Endothelial cell of umbilical vein (primary cell): ENCODE measurements around the gene C4orf50. TPM values are rescaled to one million over a fixed set of nuclear protein-coding genes. Genes with fewer than 3 reads are reported as not detected.

Experiments used
- BruUV-seq: library from RNA; stranded (reverse); fragments of 400-500 nt; replicated peaks from 2 replicates; lab custom pipeline; 2021; lab: Mats Ljungman, UMichigan
- CTCF ChIA-PET: fragments of 300-600, 350-600 bp; sonication (Branson Sonifier 250); formaldehyde crosslinking; loops from one replicate; lab custom pipeline; 2021; ENCODE audit warnings: antibody characterized with exemption, inconsistent platforms; lab: Charles Lee
- POLR2A ChIA-PET: fragments of 300-600, 350-600 bp; sonication (Branson Sonifier 250); formaldehyde crosslinking; loops from one replicate; lab custom pipeline; 2021; ENCODE audit warnings: antibody characterized with exemption, inconsistent platforms; lab: Charles Lee
- DNase-seq: peaks from one replicate; pipeline ENCODE4 v3.0.0-alpha.2; 2011; ENCODE audit warnings: low read depth, low spot score
- FAIRE-seq: peaks from 2 replicates; lab custom pipeline; 2011; peaks lifted over from hg19 to GRCh38; lab: Jason Lieb, UNC
- H2AFZ ChIP-seq: 2 replicates; pipeline ENCODE4 v1.6.0; 2012; ENCODE audit warnings: low read depth, low read length, control low read depth, inconsistent platforms
- H3K27ac ChIP-seq: 2 replicates; pipeline ENCODE4 v1.5.1; 2011; ENCODE audit warnings: low read depth, mild to moderate bottlenecking, control low read depth, low read length, moderate library complexity; ENCODE audit not compliant: insufficient read depth
- H3K27me3 ChIP-seq, 2 experiments: 2 replicates each; pipeline versions ENCODE4 v1.6.0 to v1.6.1; 2011; ENCODE audit warnings: low read length in 2 of 2, mixed read lengths in 1 of 2; ENCODE audit not compliant: control insufficient read depth in 2 of 2, insufficient read depth in 2 of 2
- H3K36me3 ChIP-seq, 2 experiments: 2 replicates in 1 of 2; 3 replicates in 1 of 2; pipeline ENCODE4 v1.5.1; 2011; ENCODE audit warnings: low read length in 2 of 2, mild to moderate bottlenecking in 1 of 2, moderate library complexity in 1 of 2; ENCODE audit not compliant: control insufficient read depth in 2 of 2, insufficient read depth in 2 of 2; ENCODE audit errors: extremely low read depth in 1 of 2
- H3K4me1 ChIP-seq: 3 replicates; pipeline ENCODE4 v1.5.1; 2011; ENCODE audit warnings: mild to moderate bottlenecking, low read length; ENCODE audit not compliant: control insufficient read depth, insufficient read depth; ENCODE audit errors: extremely low read depth
- H3K4me2 ChIP-seq: 2 replicates; pipeline ENCODE4 v1.6.1; 2011; ENCODE audit warnings: low read length, control low read depth, mixed read lengths; ENCODE audit not compliant: insufficient read depth
- H3K4me3 ChIP-seq, 3 experiments: fragments of 200-600 bp in 1 of 3; sonication (generic), shearing (Covaris generic) in 1 of 3; replicated peaks in 1 of 3; 2 replicates each; pipeline ENCODE4 v1.5.1; 2011 to 2016; ENCODE audit warnings: control low read depth in 3 of 3, low read length in 3 of 3, mild to moderate bottlenecking in 2 of 3, inconsistent platforms in 1 of 3, low read depth in 1 of 3, moderate library complexity in 1 of 3; ENCODE audit not compliant: insufficient read depth in 1 of 3
- H3K79me2 ChIP-seq: 2 replicates; pipeline ENCODE4 v1.6.0; 2012; ENCODE audit warnings: low read length, inconsistent platforms; ENCODE audit not compliant: control insufficient read depth, insufficient read depth
- H3K9ac ChIP-seq: replicated peaks from 2 replicates; pipeline ENCODE3; 2011; ENCODE audit warnings: low read length, control low read depth; ENCODE audit not compliant: insufficient read depth; ENCODE audit errors: extremely low read depth
- H3K9me1 ChIP-seq: replicated peaks from 3 replicates; pipeline ENCODE4 v1.6.0; 2011; ENCODE audit warnings: mild to moderate bottlenecking, low read length; ENCODE audit not compliant: control insufficient read depth, insufficient read depth; ENCODE audit errors: extremely low read depth
- H3K9me3 ChIP-seq: replicated peaks from 2 replicates; pipeline ENCODE4 v1.5.1; 2012; ENCODE audit warnings: low read length, inconsistent platforms; ENCODE audit not compliant: control insufficient read depth, insufficient read depth
- H4K20me1 ChIP-seq: replicated peaks from 2 replicates; pipeline ENCODE3; 2011; ENCODE audit warnings: mild to moderate bottlenecking, low read length; ENCODE audit not compliant: control insufficient read depth, insufficient read depth; ENCODE audit errors: extremely low read depth
- CTCF ChIP-seq, 2 donors: IDR thresholded peaks; 1 replicate in 1 of 2; 2 replicates in 1 of 2; pipeline ENCODE4 v1.5.1; 2011; ENCODE audit warnings: low read length in 2 of 2, mild to moderate bottlenecking in 2 of 2, moderate library complexity in 2 of 2, control low read depth in 1 of 2, inconsistent platforms in 1 of 2, low read depth in 1 of 2; ENCODE audit not compliant: insufficient read depth in 1 of 2; ENCODE audit errors: extremely low read depth in 1 of 2
- EZH2 ChIP-seq: IDR thresholded peaks from 2 replicates; pipeline ENCODE4 v1.6.1; 2012; ENCODE audit warnings: borderline replicate concordance, low read depth, mild to moderate bottlenecking, moderate library complexity, low read length, inconsistent platforms; ENCODE audit not compliant: severe bottlenecking
- FOS ChIP-seq: IDR thresholded peaks from 2 replicates; pipeline ENCODE4 v1.6.1; 2011; ENCODE audit warnings: mild to moderate bottlenecking, low read length, moderate library complexity, borderline replicate concordance; ENCODE audit not compliant: insufficient read depth
- GATA2 ChIP-seq: IDR thresholded peaks from 2 replicates; pipeline ENCODE4 v1.7.0; 2011; ENCODE audit warnings: low read depth, mild to moderate bottlenecking, moderate library complexity, mixed read lengths, low read length; ENCODE audit not compliant: insufficient read length, insufficient read depth
- JUN ChIP-seq: IDR thresholded peaks from 2 replicates; pipeline ENCODE4 v1.6.1; 2011; ENCODE audit warnings: borderline replicate concordance, low read depth; ENCODE audit not compliant: insufficient read length, insufficient read depth
- MAX ChIP-seq: IDR thresholded peaks from 2 replicates; pipeline ENCODE4 v1.6.1; 2011; ENCODE audit not compliant: insufficient read depth, insufficient read length
- MYC ChIP-seq: IDR thresholded peaks from one replicate; pipeline ENCODE4 v1.6.1; 2011; ENCODE audit warnings: mild to moderate bottlenecking, low read depth, low read length
- POLR2A ChIP-seq: IDR thresholded peaks from 2 replicates; pipeline ENCODE4 v1.6.1; 2012; ENCODE audit warnings: low read depth, mild to moderate bottlenecking, control low read depth, low read length
- POLR2AphosphoS5 ChIP-seq: IDR thresholded peaks from 2 replicates; pipeline ENCODE4 v1.6.1; 2012; ENCODE audit warnings: low read depth, mild to moderate bottlenecking, control low read depth, low read length, moderate library complexity; ENCODE audit not compliant: insufficient read depth
- dilution Hi-C: fragments of 300-500 bp; cut with MboI; formaldehyde crosslinking; loops from one replicate; pipeline ENCODE4 v1.15.0; 2019; ENCODE audit warnings: low sequenced_read_pairs; ENCODE audit not compliant: extremely low pct_ligation_motif_present
- intact Hi-C: fragments of 100-400 bp; cut with micrococcal nuclease; formaldehyde crosslinking; loops from one replicate; pipeline ENCODE4 v1.10.0; 2022
- polyA plus RNA-seq, 4 experiments: library from polyadenylated mRNA; depleted of rRNA in 3 of 4; stranded (reverse) in 3 of 4; unstranded in 1 of 4; fragments of >200 nt; gene quantifications; 2 replicates each; pipeline versions ENCODE4 v1.2.1 to v1.2.3, GENCODE V29; 2011 to 2012; ENCODE audit warnings: missing spikeins in 1 of 4
- total RNA-seq: library from RNA; stranded (reverse); gene quantifications from 2 replicates; pipeline ENCODE4 v1.2.3, GENCODE V29; 2021

C4orf50 gene
- total and polyA plus RNA-seq, 2 donors (not counting 3 experiments of a cell fraction or from before 2014, with no cell fraction given): not detected

- intact Hi-C loops: no loop called here
Observed at GRCh38 chr4:5877392-5877791, 140.8 kb downstream of the C4orf50 start.

More at GRCh38 chr4:5877392-5877791, 140.8 kb downstream of the C4orf50 start:
- H3K9me1 ChIP-seq: no peaks in the 10 kb centered on the region
- H3K4me3 ChIP-seq: no peak overlapping the region
- no peaks in the 10 kb centered on the region for H3K36me3 ChIP-seq
- no TSS peak for BruUV-seq
- H3K9me3 ChIP-seq: no peaks in the 10 kb centered on the region
- FAIRE-seq (no peak), DNase-seq (no peak)
- POLR2A ChIA-PET: no interaction called here
- no peak overlapping the region for H3K27ac ChIP-seq
- no peaks in the 10 kb centered on the region for H3K79me2 ChIP-seq
- dilution Hi-C loops: no loop called here
- no peak overlapping the region for H3K4me2 ChIP-seq
- no peak overlapping the region for H2AFZ ChIP-seq
- no peak for TF ChIP-seq EZH2
- no peak for TF ChIP-seq GATA2
- no peak for TF ChIP-seq JUN
- no peak for TF ChIP-seq CTCF (IDR thresholded peaks at IDR 0.05; ENCODE audit: extremely low read depth in 1 of 2, insufficient read depth in 1 of 2, low read depth in 1 of 2, low read length in 2 of 2)
- no peak for TF ChIP-seq FOS
- no peak for TF ChIP-seq POLR2A
- TF ChIP-seq POLR2AphosphoS5: no peak
- TF ChIP-seq MYC: no peak
- no peak for TF ChIP-seq MAX
- H3K4me1 ChIP-seq: no peaks in the 10 kb centered on the region
- H4K20me1 ChIP-seq: no peaks in the 10 kb centered on the region
- H3K9ac ChIP-seq: no peak overlapping the region
- no peaks in the 10 kb centered on the region for H3K27me3 ChIP-seq
- CTCF ChIA-PET: no interaction called here
